ENCODE data around the gene DLGAP1.

The DLGAP1 gene

GRCh38 chr18:3592864-3593263 is 862.2 kb downstream of the DLGAP1 start:
- H3K4me1 ChIP-seq (ENCODE audit: control insufficient read depth in 1 of 2, insufficient read depth in 1 of 2, low read depth in 1 of 2, low read length in 1 of 2): peaks cover 48 to 50% of the 10 kb centered on the region in 2 experiments

GRCh38 chr18:3590096-3590630 is 864.9 kb downstream of the DLGAP1 start:
- H3K4me1 ChIP-seq (ENCODE audit: control insufficient read depth in 1 of 2, insufficient read depth in 1 of 2, low read depth in 1 of 2, low read length in 1 of 2): peaks cover 29 to 32% of the 10 kb centered on the region in 2 experiments
- H3K9me3 ChIP-seq: no peaks in the 10 kb centered on the region
- H3K27me3 ChIP-seq: no peaks in the 10 kb centered on the region
- no peak overlapping the region for H3K4me3 ChIP-seq (ENCODE audit: low read depth in 1 of 2, low read length in 1 of 2)
- no peak for TF ChIP-seq CTCF (IDR thresholded peaks at IDR 0.05)
- no peaks in the 10 kb centered on the region for H3K36me3 ChIP-seq
- no peak overlapping the region for H3K27ac ChIP-seq

More at GRCh38 chr18:3592864-3593263, 862.2 kb downstream of the DLGAP1 start:
- TF ChIP-seq CTCF (IDR thresholded peaks at IDR 0.05): no peak
- Histone ChIP-seq H3K27me3 (no peaks in the 10 kb centered on the region), H3K27ac (peak overlapping the region; percentile 98), H3K9me3 (no peaks in the 10 kb centered on the region), H3K4me3 (ENCODE audit: low read depth in 1 of 2, low read length in 1 of 2) (peak overlapping the region; percentile 61 to 63), H3K36me3 (no peaks in the 10 kb centered on the region)

GRCh38 chr18:3585656-3586509 is 869.2 kb downstream of the DLGAP1 start:
- Histone ChIP-seq H3K4me1 (ENCODE audit: control insufficient read depth in 1 of 2, insufficient read depth in 1 of 2, low read depth in 1 of 2, low read length in 1 of 2) (peaks cover 16 to 20% of the 10 kb centered on the region in 2 experiments), H3K4me3 (ENCODE audit: low read depth in 1 of 2, low read length in 1 of 2) (no peak overlapping the region), H3K27ac (peak overlapping the region; percentile 66), H3K27me3 (no peaks in the 10 kb centered on the region), H3K9me3 (no peaks in the 10 kb centered on the region), H3K36me3 (no peaks in the 10 kb centered on the region)
- peak; percentile 71 for TF ChIP-seq CTCF (IDR thresholded peaks at IDR 0.05)

GRCh38 chr18:3584897-3585460 is 870.1 kb downstream of the DLGAP1 start:
- Histone ChIP-seq H3K27ac (peak overlapping the region; percentile 66), H3K9me3 (no peaks in the 10 kb centered on the region), H3K4me1 (ENCODE audit: control insufficient read depth in 1 of 2, insufficient read depth in 1 of 2, low read depth in 1 of 2, low read length in 1 of 2) (peaks cover 16 to 20% of the 10 kb centered on the region in 2 experiments), H3K27me3 (no peaks in the 10 kb centered on the region), H3K4me3 (ENCODE audit: low read depth in 1 of 2, low read length in 1 of 2) (no peak overlapping the region), H3K36me3 (no peaks in the 10 kb centered on the region)
- TF ChIP-seq CTCF (IDR thresholded peaks at IDR 0.05): no peak

GRCh38 chr18:3584266-3584861 is 870.7 kb downstream of the DLGAP1 start:
- Histone ChIP-seq H3K27me3 (no peaks in the 10 kb centered on the region), H3K4me1 (ENCODE audit: control insufficient read depth in 1 of 2, insufficient read depth in 1 of 2, low read depth in 1 of 2, low read length in 1 of 2) (peaks cover 16 to 20% of the 10 kb centered on the region in 2 experiments), H3K9me3 (no peaks in the 10 kb centered on the region), H3K27ac (peak overlapping the region; percentile 66), H3K4me3 (ENCODE audit: low read depth in 1 of 2, low read length in 1 of 2) (no peak overlapping the region), H3K36me3 (no peaks in the 10 kb centered on the region)
- TF ChIP-seq CTCF (IDR thresholded peaks at IDR 0.05): no peak

Measured in neutrophil (primary cell).